OCI-LY1 (cell line): ENCODE measurements around the gene LMO2.

Source experiments
- H2AFZ ChIP-seq: fragments of 200-600 bp; sonication (generic), shearing (Covaris generic); 2 replicates; pipeline ENCODE4 v1.6.0; 2014; ENCODE audit warnings: antibody characterized with exemption, mild to moderate bottlenecking, low read length
- H3F3A ChIP-seq: fragments of 200-600 bp; sonication (generic), shearing (Covaris generic); 2 replicates; pipeline ENCODE4 v1.6.0; 2014; ENCODE audit warnings: mild to moderate bottlenecking, antibody characterized with exemption, low read length, moderate library complexity; ENCODE audit not compliant: insufficient read depth
- H3K27ac ChIP-seq: fragments of 200-600 bp; sonication (generic); 2 replicates; pipeline ENCODE4 v1.5.1; 2014; ENCODE audit warnings: low read length, mixed run types, mild to moderate bottlenecking, low read depth; ENCODE audit not compliant: poor library complexity, severe bottlenecking
- H3K27me3 ChIP-seq: fragments of 200-600 bp; sonication (generic); 2 replicates; pipeline ENCODE4 v1.6.0; 2014; ENCODE audit warnings: antibody characterized with exemption, mild to moderate bottlenecking, low read length, moderate library complexity; ENCODE audit not compliant: insufficient read depth
- H3K36me3 ChIP-seq: fragments of 200-600 bp; sonication (generic); 2 replicates; pipeline ENCODE4 v1.6.1; 2014; ENCODE audit warnings: mild to moderate bottlenecking, antibody characterized with exemption, low read length, moderate library complexity, mixed read lengths; ENCODE audit not compliant: insufficient read depth
- H3K4me1 ChIP-seq: fragments of 200-600 bp; sonication (generic); 2 replicates; pipeline ENCODE4 v1.5.1; 2014; ENCODE audit warnings: mild to moderate bottlenecking, low read length, moderate library complexity; ENCODE audit not compliant: insufficient read depth, severe bottlenecking
- H3K4me2 ChIP-seq: fragments of 200-600 bp; sonication (generic), shearing (Covaris generic); 2 replicates; pipeline ENCODE4 v1.6.1; 2014; ENCODE audit warnings: low read length
- H3K4me3 ChIP-seq: fragments of 200-600 bp; sonication (generic); 2 replicates; pipeline ENCODE4 v1.5.1; 2014; ENCODE audit warnings: low read length, low read depth, mild to moderate bottlenecking, mixed read lengths; ENCODE audit not compliant: poor library complexity, severe bottlenecking
- H3K79me2 ChIP-seq: fragments of 200-600 bp; shearing (Covaris generic); 2 replicates; pipeline ENCODE4 v1.6.1; 2016; ENCODE audit warnings: mixed run types, low read length, mixed read lengths; ENCODE audit not compliant: insufficient read depth
- H3K9ac ChIP-seq: fragments of 200-600 bp; sonication (generic), shearing (Covaris generic); 2 replicates; pipeline ENCODE4 v1.6.1; 2014; ENCODE audit warnings: mild to moderate bottlenecking, low read length, mixed read lengths
- H3K9me2 ChIP-seq: fragments of 200-600 bp; sonication (generic), shearing (Covaris generic); 2 replicates; pipeline ENCODE4 v1.6.1; 2014; ENCODE audit warnings: low read depth, mild to moderate bottlenecking, low read length, mixed read lengths
- H3K9me3 ChIP-seq: fragments of 200-600 bp; shearing (Covaris generic); 2 replicates; pipeline ENCODE4 v1.6.1; 2014; ENCODE audit warnings: low read length, mixed read lengths
- H4K20me1 ChIP-seq: fragments of 200-600 bp; sonication (generic), shearing (Covaris generic); 2 replicates; pipeline ENCODE4 v1.6.0; 2016; ENCODE audit warnings: mild to moderate bottlenecking, low read length; ENCODE audit not compliant: insufficient read depth
- CTCF ChIP-seq: fragments of 200-600 bp; sonication (generic), shearing (Covaris generic); IDR thresholded peaks from 2 replicates; pipeline ENCODE4 v1.5.1; 2017; ENCODE audit warnings: mild to moderate bottlenecking, antibody characterized with exemption, low read length, moderate library complexity, mixed read lengths
- EZH2 ChIP-seq: fragments of 200-600 bp; sonication (generic), shearing (Covaris generic); IDR thresholded peaks from 2 replicates; pipeline ENCODE4 v1.8.0; 2017; ENCODE audit warnings: borderline replicate concordance, mixed run types, mild to moderate bottlenecking, antibody characterized with exemption, low read length, moderate library complexity, mixed read lengths

LMO2 gene

GRCh38 chr11:33924341-33924740, 32.5 kb upstream of the LMO2 start:
- H3K36me3 ChIP-seq: no peaks in the 10 kb centered on the region
- no peaks in the 10 kb centered on the region for H3K9me3 ChIP-seq
- no peaks in the 10 kb centered on the region for H3F3A ChIP-seq
- H3K4me2 ChIP-seq: no peak overlapping the region
- no peaks in the 10 kb centered on the region for H4K20me1 ChIP-seq
- H3K27me3 ChIP-seq: no peaks in the 10 kb centered on the region
- H3K4me3 ChIP-seq: no peak overlapping the region
- H3K27ac ChIP-seq: no peak overlapping the region
- H3K9me2 ChIP-seq: no peaks in the 10 kb centered on the region
- no peaks in the 10 kb centered on the region for H3K79me2 ChIP-seq
- no peak overlapping the region for H3K9ac ChIP-seq
- no peaks in the 10 kb centered on the region for H3K4me1 ChIP-seq
- TF ChIP-seq EZH2: no peak
- TF ChIP-seq CTCF: no peak
- H2AFZ ChIP-seq: no peak overlapping the region

GRCh38 chr11:33923626-33924025, 31.8 kb upstream of the LMO2 start:
- no peak overlapping the region for H2AFZ ChIP-seq
- no peak overlapping the region for H3K9ac ChIP-seq
- H3K27ac ChIP-seq: no peak overlapping the region
- H3K9me2 ChIP-seq: no peaks in the 10 kb centered on the region
- H3K4me3 ChIP-seq: no peak overlapping the region
- H4K20me1 ChIP-seq: no peaks in the 10 kb centered on the region
- H3F3A ChIP-seq: no peaks in the 10 kb centered on the region
- H3K36me3 ChIP-seq: no peaks in the 10 kb centered on the region
- no peaks in the 10 kb centered on the region for H3K9me3 ChIP-seq
- H3K4me1 ChIP-seq: no peaks in the 10 kb centered on the region
- TF ChIP-seq EZH2 (no peak), CTCF (no peak)
- H3K4me2 ChIP-seq: no peak overlapping the region
- no peaks in the 10 kb centered on the region for H3K79me2 ChIP-seq
- no peaks in the 10 kb centered on the region for H3K27me3 ChIP-seq

- Histone ChIP-seq H3K9me2 (no peaks in the 10 kb centered on the region), H3K36me3 (no peaks in the 10 kb centered on the region), H3K27me3 (no peaks in the 10 kb centered on the region), H3K9ac (no peak overlapping the region), H3K27ac (no peak overlapping the region), H3K4me1 (no peaks in the 10 kb centered on the region), H3K4me3 (no peak overlapping the region), H3K4me2 (no peak overlapping the region), H4K20me1 (no peaks in the 10 kb centered on the region), H3K79me2 (no peaks in the 10 kb centered on the region), H2AFZ (no peak overlapping the region), H3K9me3 (no peaks in the 10 kb centered on the region), H3F3A (no peaks in the 10 kb centered on the region)
- TF ChIP-seq CTCF: no peak
- no peak for TF ChIP-seq EZH2
These were observed 29.1 kb upstream of the LMO2 start for GRCh38 chr11:33920838-33921613.
